Measurements from ENCODE around the gene FBRSL1. TPM values are rescaled to one million over a fixed set of nuclear protein-coding genes. Genes with fewer than 3 reads are reported as not detected.

FBRSL1 gene
- total and polyA plus RNA-seq, 2 donors (not counting 1 experiment from before 2014, with no cell fraction given) = 62.6 to 112 TPM

- no peaks in the 10 kb centered on the region for H3K27me3 ChIP-seq (replicated peaks in 1 of 4; ENCODE audit: control extremely low read depth in 1 of 4, control insufficient read depth in 3 of 4, insufficient read depth in 4 of 4, low read length in 3 of 4)
- Mint-ChIP-seq H3K27ac (no peak overlapping the region), H3K27me3 (no peaks in the 10 kb centered on the region), H3K4me1 (peaks cover 7% of the 10 kb centered on the region), H3K9me3 (ENCODE audit: insufficient read depth) (no peaks in the 10 kb centered on the region), H3K4me3 (no peak overlapping the region)
- peaks cover 92% of the 10 kb centered on the region for H4K20me1 ChIP-seq (ENCODE audit: control insufficient read depth, insufficient read depth, low read length, poor library complexity, severe bottlenecking)
- ATAC-seq (ENCODE audit: low read depth) = no peak
- peaks cover 39% of the 10 kb centered on the region for H3K79me2 ChIP-seq (ENCODE audit: control insufficient read depth, insufficient read depth, low read length)
- POLR2A ChIA-PET = no interaction called here
- H3K4me3 ChIP-seq (ENCODE audit: control extremely low read depth in 1 of 5, extremely low read depth in 1 of 5, insufficient read depth in 1 of 5, low read depth in 2 of 5, low read length in 4 of 5) = no peak overlapping the region
- H3K4me2 ChIP-seq (replicated peaks; ENCODE audit: low read depth, low read length, poor library complexity, severe bottlenecking) = no peak overlapping the region
- H2AFZ ChIP-seq (ENCODE audit: insufficient read depth, low read depth, low read length, poor library complexity, severe bottlenecking) = no peak overlapping the region
- DNase-seq = no peak
- no peaks in the 10 kb centered on the region for H3K9me3 ChIP-seq (ENCODE audit: control extremely low read depth in 1 of 3, control insufficient read depth in 2 of 3, insufficient read depth in 1 of 3, low read length in 2 of 3)
- H3K27ac ChIP-seq (ENCODE audit: low read length in 2 of 2) = no peak overlapping the region
- CTCF ChIA-PET = interaction anchor here (1.4 to 9.7 kb wide), 2 partner anchors 111 to 374 kb away, joined by 3 to 236 read pairs; no protein-coding TSS in a partner anchor
- peaks cover 5 to 12% of the 10 kb centered on the region in 2 donors for H3K4me1 ChIP-seq (ENCODE audit: control insufficient read depth in 2 of 2, insufficient read depth in 2 of 2, low read length in 2 of 2)
- 98% methylated on average over 7 of the region's 11 CpGs for WGBS (ENCODE audit: insufficient coverage)
- intact Hi-C loops (cut with micrococcal nuclease) = no loop called here
- peaks cover 0 to 3% of the 10 kb centered on the region in 2 experiments for H3K36me3 ChIP-seq (replicated peaks in 1 of 2; ENCODE audit: control extremely low read depth in 1 of 2, control insufficient read depth in 1 of 2, extremely low read depth in 1 of 2, insufficient read depth in 2 of 2, low read length in 1 of 2)
- H3K9ac ChIP-seq (ENCODE audit: low read length) = no peak overlapping the region
- TF ChIP-seq EZH2 (IDR thresholded peaks at IDR 0.05; ENCODE audit: borderline replicate concordance, insufficient read depth, low read depth, low read length, poor library complexity, severe bottlenecking) = no peak
- TF ChIP-seq, protein P1, sequence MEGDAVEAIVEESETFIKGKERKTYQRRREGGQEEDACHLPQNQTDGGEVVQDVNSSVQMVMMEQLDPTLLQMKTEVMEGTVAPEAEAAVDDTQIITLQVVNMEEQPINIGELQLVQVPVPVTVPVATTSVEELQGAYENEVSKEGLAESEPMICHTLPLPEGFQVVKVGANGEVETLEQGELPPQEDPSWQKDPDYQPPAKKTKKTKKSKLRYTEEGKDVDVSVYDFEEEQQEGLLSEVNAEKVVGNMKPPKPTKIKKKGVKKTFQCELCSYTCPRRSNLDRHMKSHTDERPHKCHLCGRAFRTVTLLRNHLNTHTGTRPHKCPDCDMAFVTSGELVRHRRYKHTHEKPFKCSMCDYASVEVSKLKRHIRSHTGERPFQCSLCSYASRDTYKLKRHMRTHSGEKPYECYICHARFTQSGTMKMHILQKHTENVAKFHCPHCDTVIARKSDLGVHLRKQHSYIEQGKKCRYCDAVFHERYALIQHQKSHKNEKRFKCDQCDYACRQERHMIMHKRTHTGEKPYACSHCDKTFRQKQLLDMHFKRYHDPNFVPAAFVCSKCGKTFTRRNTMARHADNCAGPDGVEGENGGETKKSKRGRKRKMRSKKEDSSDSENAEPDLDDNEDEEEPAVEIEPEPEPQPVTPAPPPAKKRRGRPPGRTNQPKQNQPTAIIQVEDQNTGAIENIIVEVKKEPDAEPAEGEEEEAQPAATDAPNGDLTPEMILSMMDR (IDR thresholded peaks at IDR 0.05) = no peak
Observed at GRCh38 chr12:132527883-132528264, 37.9 kb downstream of the FBRSL1 start.

DNA sequence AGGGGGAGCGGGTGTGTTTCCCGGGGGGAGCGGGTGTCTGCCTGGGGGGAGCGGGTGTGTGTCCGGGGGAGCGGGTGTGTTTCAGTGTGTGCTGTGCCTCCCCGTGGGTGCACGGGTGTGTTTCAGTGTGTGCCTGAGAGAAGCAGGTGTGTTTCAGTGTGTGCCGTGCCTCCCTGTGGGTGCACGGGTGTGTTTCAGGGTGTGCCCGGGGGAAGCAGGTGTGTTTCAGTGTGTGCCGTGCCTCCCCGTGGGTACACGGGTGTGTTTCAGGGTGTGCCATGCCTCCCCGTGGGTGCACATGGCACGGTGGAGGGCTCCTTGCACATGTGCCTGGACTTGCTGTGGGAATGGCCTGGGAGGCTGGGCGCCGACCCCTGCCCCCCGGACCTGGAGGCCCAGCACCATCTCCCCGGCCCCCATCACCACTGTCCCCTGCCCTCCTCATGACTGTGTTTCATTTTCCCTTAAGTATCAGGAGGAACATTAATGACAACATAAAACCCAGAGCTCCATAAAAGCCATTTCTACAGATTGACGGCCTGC lies 38.7 kb downstream of the FBRSL1 start:
- no peaks in the 10 kb centered on the region for H3K9me3 ChIP-seq (ENCODE audit: control extremely low read depth in 1 of 3, control insufficient read depth in 2 of 3, insufficient read depth in 1 of 3, low read length in 2 of 3)
- intact Hi-C loops (cut with micrococcal nuclease) = no loop called here

More for the DNA sequence above, 38.7 kb downstream of the FBRSL1 start:
- Histone ChIP-seq H3K27ac (ENCODE audit: low read length in 2 of 2) (no peak overlapping the region), H4K20me1 (ENCODE audit: control insufficient read depth, insufficient read depth, low read length, poor library complexity, severe bottlenecking) (peaks cover 84% of the 10 kb centered on the region), H3K4me3 (ENCODE audit: control extremely low read depth in 1 of 5, extremely low read depth in 1 of 5, insufficient read depth in 1 of 5, low read depth in 2 of 5, low read length in 4 of 5) (no peak overlapping the region), H3K79me2 (ENCODE audit: control insufficient read depth, insufficient read depth, low read length) (peaks cover 31% of the 10 kb centered on the region), H3K4me2 (replicated peaks; ENCODE audit: low read depth, low read length, poor library complexity, severe bottlenecking) (no peak overlapping the region), H3K27me3 (replicated peaks in 1 of 4; ENCODE audit: control extremely low read depth in 1 of 4, control insufficient read depth in 3 of 4, insufficient read depth in 4 of 4, low read length in 3 of 4) (no peaks in the 10 kb centered on the region), H3K4me1 (ENCODE audit: control insufficient read depth in 2 of 2, insufficient read depth in 2 of 2, low read length in 2 of 2) (peaks cover 2 to 8% of the 10 kb centered on the region in 2 donors), H3K36me3 (replicated peaks in 1 of 2; ENCODE audit: control extremely low read depth in 1 of 2, control insufficient read depth in 1 of 2, extremely low read depth in 1 of 2, insufficient read depth in 2 of 2, low read length in 1 of 2) (peaks cover 0 to 3% of the 10 kb centered on the region in 2 experiments), H3K9ac (ENCODE audit: low read length) (no peak overlapping the region), H2AFZ (ENCODE audit: insufficient read depth, low read depth, low read length, poor library complexity, severe bottlenecking) (no peak overlapping the region)
- 28% methylated on average over 13 of the region's 21 CpGs for WGBS (ENCODE audit: insufficient coverage)
- Mint-ChIP-seq H3K9me3 (ENCODE audit: insufficient read depth) (no peaks in the 10 kb centered on the region), H3K4me3 (no peak overlapping the region), H3K4me1 (peaks cover 5% of the 10 kb centered on the region), H3K27me3 (no peaks in the 10 kb centered on the region), H3K27ac (no peak overlapping the region)
- TF ChIP-seq, protein P1 (IDR thresholded peaks at IDR 0.05) = no peak
- TF ChIP-seq EZH2 (IDR thresholded peaks at IDR 0.05; ENCODE audit: borderline replicate concordance, insufficient read depth, low read depth, low read length, poor library complexity, severe bottlenecking) = no peak
- no peak for DNase-seq
- ATAC-seq (ENCODE audit: low read depth) = no peak
- ChIA-PET CTCF (interaction anchor here (1.2 to 9.7 kb wide), 3 partner anchors 13 to 375 kb away, joined by 3 to 236 read pairs (median 3); no protein-coding TSS in a partner anchor), POLR2A (no interaction called here)
